PC-9 (cell line): ENCODE results near the gene CDC14C. TPM values are rescaled to one million over a fixed set of nuclear protein-coding genes. Genes with fewer than 3 reads are reported as not detected.

Experiments used
- BruUV-seq: library from RNA; stranded (reverse); fragments of 400-500 nt; replicated peaks from 2 replicates; lab custom pipeline; 2021; lab: Mats Ljungman, UMichigan
- CTCF ChIA-PET: fragments of 300-600 bp; sonication (Branson Sonifier 250); formaldehyde crosslinking; loops from one replicate; lab custom pipeline; 2022; ENCODE audit warnings: antibody characterized with exemption; lab: Charles Lee
- POLR2A ChIA-PET: fragments of 300-600 bp; sonication (Branson Sonifier 250); formaldehyde crosslinking; loops from one replicate; lab custom pipeline; 2022; ENCODE audit warnings: antibody characterized with exemption; ENCODE audit not compliant: unreplicated experiment; lab: Charles Lee
- DNase-seq, 2 experiments: peaks; one replicate each; pipeline versions ENCODE4 v3.0.0 to v3.0.0-alpha.2; 2015 to 2022; ENCODE audit warnings: mixed read lengths in 1 of 2
- H2AFZ ChIP-seq: fragments of 200-600 bp; sonication (generic); 2 replicates; pipeline ENCODE4 v1.8.1; 2017; ENCODE audit warnings: antibody characterized with exemption
- H3F3A ChIP-seq: fragments of 200-600 bp; sonication (generic); 2 replicates; pipeline ENCODE4 v1.8.1; 2017; ENCODE audit warnings: antibody characterized with exemption, mild to moderate bottlenecking, low read depth; ENCODE audit not compliant: insufficient read depth
- H3K27ac ChIP-seq: fragments of 200-600 bp; sonication (generic); 2 replicates; pipeline ENCODE4 v1.6.1; 2016; ENCODE audit warnings: mixed run types
- H3K27me3 ChIP-seq: fragments of 200-600 bp; sonication (generic); 2 replicates; pipeline ENCODE4 v1.6.1; 2016; ENCODE audit warnings: low read depth, mixed run types; ENCODE audit not compliant: insufficient read depth
- H3K36me3 ChIP-seq: fragments of 200-600 bp; sonication (generic); 2 replicates; pipeline ENCODE4 v1.6.1; 2016; ENCODE audit warnings: low read depth, mixed run types
- H3K4me1 ChIP-seq: fragments of 200-600 bp; sonication (generic); replicated peaks from 2 replicates; pipeline ENCODE4 v1.6.1; 2016; ENCODE audit warnings: mixed run types; ENCODE audit not compliant: insufficient read depth
- H3K4me2 ChIP-seq: fragments of 200-600 bp; sonication (generic); 2 replicates; pipeline ENCODE4 v1.6.1; 2017; ENCODE audit warnings: mixed run types
- H3K4me3 ChIP-seq: fragments of 200-600 bp; sonication (generic); 2 replicates; pipeline ENCODE4 v1.6.1; 2016; ENCODE audit warnings: mixed run types
- H3K79me2 ChIP-seq: fragments of 200-600 bp; sonication (generic); 2 replicates; pipeline ENCODE4 v1.6.1; 2017; ENCODE audit warnings: low read depth, mixed run types
- H3K9me2 ChIP-seq: fragments of 200-600 bp; sonication (generic); 2 replicates; pipeline ENCODE4 v1.8.1; 2017; ENCODE audit warnings: mild to moderate bottlenecking; ENCODE audit not compliant: insufficient read depth
- H3K9me3 ChIP-seq: fragments of 200-600 bp; sonication (generic); 2 replicates; pipeline ENCODE4 v1.8.1; 2016; ENCODE audit warnings: low read depth; ENCODE audit not compliant: insufficient read depth
- H4K20me1 ChIP-seq: fragments of 200-600 bp; sonication (generic); 2 replicates; pipeline ENCODE4 v1.8.1; 2017; ENCODE audit not compliant: insufficient read depth
- CTCF ChIP-seq: fragments of 200-600 bp; sonication (generic); conservative IDR thresholded peaks from 2 replicates; pipeline ENCODE4 v1.6.1; 2017; ENCODE audit warnings: mixed run types, antibody characterized with exemption, mild to moderate bottlenecking, moderate library complexity
- EZH2 ChIP-seq: fragments of 200-600 bp; sonication (generic); IDR thresholded peaks from 2 replicates; pipeline ENCODE4 v1.8.0; 2017; ENCODE audit warnings: antibody characterized with exemption, low read depth
- intact Hi-C: fragments of 100-400 bp; cut with micrococcal nuclease; formaldehyde crosslinking; loops from one replicate; pipeline ENCODE4 v1.10.0; 2022; ENCODE audit not compliant: unreplicated experiment
- total RNA-seq: library from RNA; stranded (reverse); gene quantifications from 2 replicates; pipeline ENCODE4 v1.2.3, GENCODE V29; 2021

The CDC14C gene
- total RNA-seq, 1 experiment from 2014 or later = not detected

- no peaks in the 10 kb centered on the region for H3K9me2 ChIP-seq
- CTCF ChIA-PET = no interaction called here
Measured at GRCh38 chr7:48959676-48960075, 35.3 kb downstream of the CDC14C start.

GRCh38 chr7:48962821-48963505, 38.6 kb downstream of the CDC14C start:
- CTCF ChIA-PET = no interaction called here
- BruUV-seq = no TSS peak
- TF ChIP-seq EZH2 (no peak), CTCF (no peak)

More at GRCh38 chr7:48959676-48960075, 35.3 kb downstream of the CDC14C start:
- Histone ChIP-seq H3K36me3 (no peaks in the 10 kb centered on the region), H3K9me3 (no peaks in the 10 kb centered on the region), H3F3A (no peaks in the 10 kb centered on the region), H3K4me2 (no peak overlapping the region), H3K4me3 (no peak overlapping the region), H3K27me3 (peaks cover 12% of the 10 kb centered on the region), H3K79me2 (no peaks in the 10 kb centered on the region), H4K20me1 (0 out of 2 replicates have a peak, but pooled peaks cover 3% of the 10 kb centered on the region), H3K4me1 (no peaks in the 10 kb centered on the region), H2AFZ (no peak overlapping the region), H3K27ac (no peak overlapping the region)
- TF ChIP-seq CTCF (no peak), EZH2 (no peak)
- no peak for DNase-seq
- POLR2A ChIA-PET = no interaction called here
- intact Hi-C loops = no loop called here
- BruUV-seq = no TSS peak

GRCh38 chr7:48964074-48964473, 39.7 kb downstream of the CDC14C start:
- H3K4me3 ChIP-seq = no peak overlapping the region
- no peak overlapping the region for H3K27ac ChIP-seq
- TF ChIP-seq EZH2 (no peak), CTCF (no peak)
- H3K4me2 ChIP-seq = no peak overlapping the region
- no peaks in the 10 kb centered on the region for H3F3A ChIP-seq
- H3K9me2 ChIP-seq = no peaks in the 10 kb centered on the region
- no peaks in the 10 kb centered on the region for H3K36me3 ChIP-seq
- ChIA-PET POLR2A (no interaction called here), CTCF (no interaction called here)
- H3K4me1 ChIP-seq = no peaks in the 10 kb centered on the region
- H3K9me3 ChIP-seq = no peaks in the 10 kb centered on the region
- intact Hi-C loops = no loop called here
- H3K27me3 ChIP-seq = peaks cover 10% of the 10 kb centered on the region
- no peaks in the 10 kb centered on the region for H3K79me2 ChIP-seq
- BruUV-seq = no TSS peak
- H2AFZ ChIP-seq = no peak overlapping the region
- no peak for DNase-seq
- H4K20me1 ChIP-seq = no peaks in the 10 kb centered on the region

More at GRCh38 chr7:48962821-48963505, 38.6 kb downstream of the CDC14C start:
- peaks cover 10% of the 10 kb centered on the region for H3K27me3 ChIP-seq
- H3K27ac ChIP-seq = no peak overlapping the region
- H3K79me2 ChIP-seq = no peaks in the 10 kb centered on the region
- no peaks in the 10 kb centered on the region for H3F3A ChIP-seq
- H3K4me3 ChIP-seq = no peak overlapping the region
- no peaks in the 10 kb centered on the region for H3K9me2 ChIP-seq
- DNase-seq = no peak
- intact Hi-C loops = no loop called here
- no peaks in the 10 kb centered on the region for H3K9me3 ChIP-seq
- no peak overlapping the region for H2AFZ ChIP-seq
- no peaks in the 10 kb centered on the region for H4K20me1 ChIP-seq
- POLR2A ChIA-PET = no interaction called here
- H3K36me3 ChIP-seq = no peaks in the 10 kb centered on the region
- H3K4me2 ChIP-seq = no peak overlapping the region
- no peaks in the 10 kb centered on the region for H3K4me1 ChIP-seq
